ENCODE data around the gene IFITM10. TPM values are rescaled to one million over a fixed set of nuclear protein-coding genes. Genes with fewer than 3 reads are reported as not detected.

IFITM10 gene
- polyA plus RNA-seq, 1 of the 3 experiments (the other 2 are of a cell fraction), result 0.21 TPM

DNA sequence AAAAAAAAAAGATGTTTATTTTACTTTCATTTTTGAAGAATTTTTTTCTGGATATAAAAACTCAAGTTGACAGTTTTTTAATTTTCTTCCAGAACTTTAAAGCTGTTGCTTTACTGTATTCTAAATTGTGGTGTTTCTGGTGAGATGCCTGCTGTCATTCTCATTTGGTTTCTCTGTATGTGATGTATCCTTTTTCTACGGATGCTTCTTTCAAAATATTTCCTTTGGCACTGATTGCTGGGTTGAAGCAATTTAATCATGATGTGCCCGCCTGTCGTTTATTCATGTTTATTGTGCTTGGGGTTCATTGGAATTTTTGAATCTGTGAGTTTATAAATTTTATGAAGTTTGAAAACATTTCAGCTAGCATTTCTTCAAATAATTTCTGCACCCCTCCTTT, 42.7 kb upstream of the IFITM10 start:
- Histone ChIP-seq H3K27me3 (ENCODE audit: insufficient read depth) (peaks cover 9% of the 10 kb centered on the region; the same call in 1 of the 2 replicates), H2AFZ (ENCODE audit: low read depth) (no peak overlapping the region), H3K9me2 (no peaks in the 10 kb centered on the region), H3K4me3 (ENCODE audit: low read depth in 2 of 2, low read length in 1 of 2) (no peak overlapping the region), H3K4me1 (ENCODE audit: control insufficient read depth in 1 of 2, insufficient read depth in 2 of 2, low read depth in 1 of 2, low read length in 1 of 2) (peaks cover 0 to 4% of the 10 kb centered on the region in 2 experiments; a peak in 1 of 4 replicates), H3F3A (replicated peaks; ENCODE audit: insufficient read depth) (peaks cover 3% of the 10 kb centered on the region), H3K9me3 (no peaks in the 10 kb centered on the region), H3K9ac (no peak overlapping the region), H4K20me1 (ENCODE audit: insufficient read depth) (no peaks in the 10 kb centered on the region), H3K36me3 (replicated peaks in 1 of 2; ENCODE audit: control insufficient read depth in 1 of 2, insufficient read depth in 2 of 2, low read length in 1 of 2) (no peaks in the 10 kb centered on the region), H3K79me2 (ENCODE audit: insufficient read depth) (no peaks in the 10 kb centered on the region), H3K27ac (ENCODE audit: low read depth in 2 of 2, low read length in 1 of 2) (no peak overlapping the region), H3K4me2 (no peak overlapping the region)
- POLR2A ChIA-PET, result no interaction called here
- TF ChIP-seq YY1 (IDR thresholded peaks at IDR 0.05; ENCODE audit: low read depth) (no peak), GABPA (IDR thresholded peaks at IDR 0.05; ENCODE audit: low read depth) (no peak), RCOR1 (IDR thresholded peaks at IDR 0.05; ENCODE audit: low read length) (no peak), NRF1 (IDR thresholded peaks at IDR 0.05; ENCODE audit: low read depth, low read length) (no peak), RFX5 (IDR thresholded peaks at IDR 0.05; ENCODE audit: low read length) (no peak), REST (IDR thresholded peaks at IDR 0.05; ENCODE audit: low read depth, low read length) (no peak)
- TF ChIP-seq, protein P1, sequence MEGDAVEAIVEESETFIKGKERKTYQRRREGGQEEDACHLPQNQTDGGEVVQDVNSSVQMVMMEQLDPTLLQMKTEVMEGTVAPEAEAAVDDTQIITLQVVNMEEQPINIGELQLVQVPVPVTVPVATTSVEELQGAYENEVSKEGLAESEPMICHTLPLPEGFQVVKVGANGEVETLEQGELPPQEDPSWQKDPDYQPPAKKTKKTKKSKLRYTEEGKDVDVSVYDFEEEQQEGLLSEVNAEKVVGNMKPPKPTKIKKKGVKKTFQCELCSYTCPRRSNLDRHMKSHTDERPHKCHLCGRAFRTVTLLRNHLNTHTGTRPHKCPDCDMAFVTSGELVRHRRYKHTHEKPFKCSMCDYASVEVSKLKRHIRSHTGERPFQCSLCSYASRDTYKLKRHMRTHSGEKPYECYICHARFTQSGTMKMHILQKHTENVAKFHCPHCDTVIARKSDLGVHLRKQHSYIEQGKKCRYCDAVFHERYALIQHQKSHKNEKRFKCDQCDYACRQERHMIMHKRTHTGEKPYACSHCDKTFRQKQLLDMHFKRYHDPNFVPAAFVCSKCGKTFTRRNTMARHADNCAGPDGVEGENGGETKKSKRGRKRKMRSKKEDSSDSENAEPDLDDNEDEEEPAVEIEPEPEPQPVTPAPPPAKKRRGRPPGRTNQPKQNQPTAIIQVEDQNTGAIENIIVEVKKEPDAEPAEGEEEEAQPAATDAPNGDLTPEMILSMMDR (IDR thresholded peaks at IDR 0.05), result no peak
- TF ChIP-seq, protein P2, sequence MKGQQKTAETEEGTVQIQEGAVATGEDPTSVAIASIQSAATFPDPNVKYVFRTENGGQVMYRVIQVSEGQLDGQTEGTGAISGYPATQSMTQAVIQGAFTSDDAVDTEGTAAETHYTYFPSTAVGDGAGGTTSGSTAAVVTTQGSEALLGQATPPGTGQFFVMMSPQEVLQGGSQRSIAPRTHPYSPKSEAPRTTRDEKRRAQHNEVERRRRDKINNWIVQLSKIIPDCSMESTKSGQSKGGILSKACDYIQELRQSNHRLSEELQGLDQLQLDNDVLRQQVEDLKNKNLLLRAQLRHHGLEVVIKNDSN (IDR thresholded peaks at IDR 0.05; ENCODE audit: borderline replicate concordance, low read depth), result no peak
- CTCF ChIA-PET, result interaction anchor here (0.6 to 1.8 kb wide), 3 partner anchors 23 to 1359 kb away, joined by 3 to 4 read pairs (median 4); no protein-coding TSS in a partner anchor
- WGBS (ENCODE audit: low lambda C conversion rate), result 66% methylated on average over 3 of the region's 3 CpGs
- no peak for DNase-seq

- Histone ChIP-seq H3K4me3 (ENCODE audit: low read depth in 2 of 2, low read length in 1 of 2) (no peak overlapping the region), H3K27me3 (ENCODE audit: insufficient read depth) (peaks cover 6% of the 10 kb centered on the region; the same call in 1 of the 2 replicates), H2AFZ (ENCODE audit: low read depth) (no peak overlapping the region), H4K20me1 (ENCODE audit: insufficient read depth) (no peaks in the 10 kb centered on the region), H3K36me3 (replicated peaks in 1 of 2; ENCODE audit: control insufficient read depth in 1 of 2, insufficient read depth in 2 of 2, low read length in 1 of 2) (no peaks in the 10 kb centered on the region), H3K9me3 (no peaks in the 10 kb centered on the region), H3K9me2 (no peaks in the 10 kb centered on the region), H3K9ac (no peak overlapping the region), H3F3A (replicated peaks; ENCODE audit: insufficient read depth) (peaks cover 3% of the 10 kb centered on the region), H3K27ac (ENCODE audit: low read depth in 2 of 2, low read length in 1 of 2) (no peak overlapping the region), H3K79me2 (ENCODE audit: insufficient read depth) (no peaks in the 10 kb centered on the region), H3K4me1 (ENCODE audit: control insufficient read depth in 1 of 2, insufficient read depth in 2 of 2, low read depth in 1 of 2, low read length in 1 of 2) (peaks cover 0 to 4% of the 10 kb centered on the region in 2 experiments; a peak in 1 of 4 replicates), H3K4me2 (no peak overlapping the region)
- TF ChIP-seq NRF1 (IDR thresholded peaks at IDR 0.05; ENCODE audit: low read depth, low read length) (no peak), FOSL2 (IDR thresholded peaks at IDR 0.05; ENCODE audit: borderline replicate concordance, low read depth) (no peak), MAX (IDR thresholded peaks at IDR 0.05; ENCODE audit: low read depth) (no peak), SMC3 (IDR thresholded peaks at IDR 0.05; ENCODE audit: low read depth, low read length) (no peak), FOXM1 (IDR thresholded peaks at IDR 0.05; ENCODE audit: low read depth) (no peak), GATA2 (CRISPR knock-in tag; IDR thresholded peaks at IDR 0.05) (no peak), ELF1 (IDR thresholded peaks at IDR 0.05) (no peak), NFIC (IDR thresholded peaks at IDR 0.05; ENCODE audit: borderline replicate concordance) (no peak)
- POLR2A ChIA-PET, result no interaction called here
- CTCF ChIA-PET, result interaction anchor here (0.7 to 1.8 kb wide), 3 partner anchors 23 to 48 kb away, joined by 3 to 4 read pairs (median 3); no protein-coding TSS in a partner anchor
- 83% methylated on average over 12 of the region's 12 CpGs for WGBS (ENCODE audit: low lambda C conversion rate)
- no peak for DNase-seq
These were observed 42.1 kb upstream of the IFITM10 start for GRCh38 chr11:1792461-1792860.

All from SK-N-SH (cell line).